Small intestine (tissue), 7 donors: ENCODE data around the gene DEGS2. TPM values are rescaled to one million over a fixed set of nuclear protein-coding genes. Genes with fewer than 3 reads are reported as not detected.
"Not testable (repeated sequence)": the region's sequence is repeated elsewhere in the genome, so short reads cannot be mapped to it uniquely, and the experiment has no call there.

ENCODE experiments used
- DNase-seq, 2 donors: peaks; one replicate each; pipeline versions ENCODE4 v3.0.0 to v3.0.0-alpha.2; 2013
- FAIRE-seq: peaks from 2 replicates; lab custom pipeline; 2012; peaks lifted over from hg19 to GRCh38; lab: Jason Lieb, UNC
- H3K27ac ChIP-seq, 3 donors: one replicate each; pipeline ENCODE4 v1.5.1; 2013; ENCODE audit warnings: low read length in 2 of 3, mild to moderate bottlenecking in 2 of 3, control low read depth in 1 of 3, inconsistent platforms in 1 of 3, low read depth in 1 of 3, moderate library complexity in 1 of 3
- H3K27me3 ChIP-seq, 3 donors: one replicate each; pipeline ENCODE4 v1.6.1; 2013; ENCODE audit warnings: low read length in 3 of 3, inconsistent platforms in 1 of 3; ENCODE audit not compliant: control insufficient read depth in 3 of 3, insufficient read depth in 3 of 3
- H3K36me3 ChIP-seq, 3 donors: one replicate each; pipeline ENCODE4 v1.6.1; 2013; ENCODE audit warnings: low read length in 3 of 3, inconsistent platforms in 1 of 3, low read depth in 1 of 3, mild to moderate bottlenecking in 1 of 3, moderate library complexity in 1 of 3; ENCODE audit not compliant: control insufficient read depth in 3 of 3, insufficient read depth in 2 of 3
- H3K4me1 ChIP-seq, 3 donors: one replicate each; pipeline ENCODE4 v1.6.1; 2013; ENCODE audit warnings: low read length in 2 of 3, inconsistent platforms in 1 of 3, low read depth in 1 of 3, mild to moderate bottlenecking in 1 of 3, moderate library complexity in 1 of 3; ENCODE audit not compliant: control insufficient read depth in 3 of 3, insufficient read depth in 2 of 3
- H3K4me3 ChIP-seq, 3 donors: one replicate each; pipeline ENCODE4 v1.5.1; 2013; ENCODE audit warnings: low read length in 3 of 3, control low read depth in 1 of 3, inconsistent platforms in 1 of 3, low read depth in 1 of 3, mild to moderate bottlenecking in 1 of 3, moderate library complexity in 1 of 3
- H3K9me3 ChIP-seq, 2 donors: one replicate each; pipeline ENCODE4 v1.6.1; 2013; ENCODE audit warnings: low read depth in 1 of 2, low read length in 1 of 2; ENCODE audit not compliant: control insufficient read depth in 2 of 2, insufficient read depth in 1 of 2
- WGBS, 3 donors: extraction: QIAGEN DNeasy Blood & Tissue Kit; methylation state at CpG; one replicate each; pipeline ENCODE4 v1.1.7; 2013; 5-methylcytosine and 5-hydroxymethylcytosine counted together
- polyA plus RNA-seq, 4 donors: library from polyadenylated mRNA; stranded (reverse) in 3 of 4; unstranded in 1 of 4; fragments of 200-250 nt in 3 of 4; fragments of 120-200 nt in 1 of 4; gene quantifications; one replicate each; pipeline versions ENCODE4 v1.2.1 to v1.2.3, GENCODE V29; 2013
- donor health status: healthy with polysubstance abuse.
- donor health status: control.
- donor health status: control.
- donor health status: Bipolar disorder and iron deficiency.
- donor health status: healthy.

The DEGS2 gene
- polyA plus RNA-seq, 4 donors = 16.1 to 47.0 (median 24.0) TPM

DNA sequence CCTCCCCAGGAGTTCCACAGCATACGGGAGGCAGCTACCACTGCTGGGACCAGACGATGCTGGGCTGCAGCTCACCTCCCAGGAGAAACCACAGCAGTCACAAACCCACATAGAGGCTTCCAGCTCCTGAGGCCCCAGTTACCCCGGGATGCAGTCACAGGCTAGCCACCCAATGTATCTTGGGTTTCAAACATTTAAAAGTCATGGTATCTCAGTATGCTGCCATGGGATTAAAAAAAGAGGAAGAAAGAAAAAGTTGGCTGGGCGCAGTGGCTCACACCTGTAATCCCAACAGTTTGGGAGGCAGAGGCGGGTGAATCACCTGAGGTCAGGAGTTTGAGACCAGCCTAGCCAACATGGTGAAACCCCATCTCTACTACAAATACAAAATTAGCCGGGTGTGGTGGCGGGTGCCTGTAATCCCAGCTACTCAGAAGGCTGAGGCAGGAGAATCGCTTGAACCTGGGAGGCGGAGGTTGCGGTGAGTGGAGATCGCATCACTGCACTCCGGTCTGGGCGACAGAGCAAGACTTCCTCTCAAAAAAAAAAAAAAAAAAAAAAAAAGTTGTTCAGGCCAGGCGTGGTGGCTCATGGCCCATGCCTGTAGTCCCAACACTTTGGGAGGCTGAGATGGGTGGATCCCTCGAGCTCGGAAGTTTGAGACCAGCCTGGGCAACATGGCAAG is 1.8 kb downstream of the DEGS2 start:
- Histone ChIP-seq H3K4me1 (peaks cover 0 to 25% (median 4%) of the 10 kb centered on the region in 3 donors), H3K36me3 (peaks cover 0 to 17% (median 0%) of the 10 kb centered on the region in 3 donors), H3K27ac (peak overlapping the region in 2 of 3 donors; percentile 75 to 79), H3K27me3 (peaks cover 0 to 15% (median 4%) of the 10 kb centered on the region in 3 donors), H3K9me3 (peaks cover 3 to 12% of the 10 kb centered on the region in 2 donors)
- H3K4me3 ChIP-seq, FAIRE-seq, DNase-seq: not testable (repeated sequence)
- 61 to 74% (median 70%) methylated on average over 16 of the region's 16 CpGs for WGBS, 3 donors

DNA sequence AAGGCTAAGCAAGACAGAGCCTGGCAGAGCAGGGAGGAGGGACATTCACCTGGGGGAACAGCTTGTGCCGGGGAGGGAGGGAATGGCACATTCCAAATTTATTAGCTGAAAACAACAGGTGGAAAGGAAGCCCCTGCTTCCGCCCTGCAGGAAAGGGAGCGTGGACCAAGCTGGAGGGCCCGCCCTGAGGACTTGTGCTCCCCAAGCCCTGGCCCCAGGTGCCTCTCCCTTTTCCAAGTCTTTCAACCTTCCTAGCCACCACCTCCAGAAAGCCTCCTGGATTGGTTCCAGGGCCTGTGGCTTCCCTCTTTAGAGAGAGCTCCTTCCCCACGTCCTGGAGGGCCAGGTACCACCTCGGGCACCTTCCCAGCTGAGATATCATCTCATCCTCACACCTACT is 2.7 kb downstream of the DEGS2 start:
- peak overlapping the region; percentile 75 to 80 (median 79) for H3K27ac ChIP-seq
- peaks cover 0 to 25% (median 5%) of the 10 kb centered on the region in 3 donors for H3K4me1 ChIP-seq
- peaks cover 0 to 15% (median 4%) of the 10 kb centered on the region in 3 donors for H3K27me3 ChIP-seq
- no peak overlapping the region for H3K4me3 ChIP-seq
- FAIRE-seq = no peak
- peak in 1 of 2 donors; percentile 60 for DNase-seq
- H3K36me3 ChIP-seq = peaks cover 0 to 17% (median 0%) of the 10 kb centered on the region in 3 donors
- WGBS, 3 donors = 13 to 58% (median 44%) methylated on average over 4 to 6 of the region's 6 CpGs
- H3K9me3 ChIP-seq = peaks cover 3 to 12% of the 10 kb centered on the region in 2 donors

DNA sequence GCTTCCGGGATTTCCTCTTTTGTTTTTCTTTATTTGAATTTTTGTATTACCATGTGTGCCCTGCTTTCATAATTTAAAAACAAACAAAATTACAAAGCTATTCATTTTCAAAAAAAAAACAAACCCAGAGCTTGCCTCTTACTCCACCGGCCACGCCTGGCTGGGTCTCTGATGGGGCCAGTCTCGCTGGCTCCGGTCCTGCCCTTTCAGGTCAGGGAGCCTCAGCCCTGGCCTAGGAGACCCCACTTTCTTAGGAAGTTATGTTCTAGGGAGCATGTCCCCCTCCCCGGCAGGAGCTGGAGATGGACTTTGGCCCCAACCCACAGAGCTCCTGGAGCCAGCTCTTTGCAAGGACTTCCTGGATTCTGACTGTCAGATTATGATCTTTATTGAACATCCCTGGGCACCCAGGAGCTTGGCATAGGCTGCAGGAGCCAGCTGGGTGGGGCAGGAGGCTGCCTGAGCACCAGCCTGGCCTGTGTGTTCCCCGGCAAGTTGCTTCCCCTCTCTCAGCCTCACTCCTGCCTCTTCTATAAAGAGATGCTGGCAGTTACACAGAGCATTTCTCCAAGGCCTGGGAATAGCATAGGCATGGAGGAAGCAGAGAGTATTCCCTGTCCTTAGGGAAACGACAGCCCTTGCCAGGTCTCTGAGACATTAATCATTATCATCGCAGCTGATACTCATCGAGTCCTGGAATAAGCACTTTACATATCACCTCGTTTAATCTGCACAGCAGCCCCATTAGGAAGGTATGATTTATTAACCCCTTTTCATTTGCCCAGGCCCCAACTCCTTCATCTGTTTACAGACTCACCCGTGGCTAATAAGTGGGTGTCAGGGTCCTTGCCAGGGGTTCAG is 3.5 kb downstream of the DEGS2 start:
- Histone ChIP-seq H3K9me3 (peaks cover 3 to 12% of the 10 kb centered on the region in 2 donors), H3K36me3 (peaks cover 0 to 20% (median 0%) of the 10 kb centered on the region in 3 donors), H3K4me1 (peaks cover 0 to 27% (median 11%) of the 10 kb centered on the region in 3 donors), H3K27me3 (peaks cover 0 to 12% (median 4%) of the 10 kb centered on the region in 3 donors), H3K4me3 (no peak overlapping the region), H3K27ac (peak overlapping the region; percentile 79 to 94 (median 80))
- FAIRE-seq (no peak), DNase-seq (peak; percentile 89 to 98)
- 15 to 52% (median 35%) methylated on average over 12 of the region's 12 CpGs for WGBS, 3 donors

DNA sequence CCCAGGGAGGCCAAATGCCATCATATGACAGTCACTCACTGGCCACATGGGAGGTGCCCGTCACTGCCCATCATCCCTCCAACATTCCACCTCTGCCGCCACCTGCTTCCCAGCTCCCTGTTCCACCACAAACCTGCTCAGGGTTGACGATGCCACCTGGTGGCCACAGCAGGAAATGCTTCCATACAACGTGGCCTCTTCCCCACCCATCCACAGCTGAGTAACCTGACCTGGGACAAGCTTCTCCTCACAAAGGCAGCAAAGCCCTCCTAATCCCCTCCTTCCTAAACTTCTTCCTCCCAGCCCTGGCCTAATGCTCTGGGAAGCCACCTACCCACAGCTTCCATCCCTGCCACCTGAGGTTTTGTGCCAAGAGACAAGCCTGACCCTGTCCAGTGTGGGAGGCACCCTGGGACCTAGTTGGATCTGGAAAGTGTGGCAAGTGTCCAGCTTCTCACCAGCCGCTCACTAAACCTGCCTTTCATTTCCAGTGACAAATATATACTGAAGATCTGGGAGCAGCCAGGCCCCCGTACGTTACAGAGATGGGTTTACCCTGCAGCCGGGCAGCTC is 4.3 kb downstream of the DEGS2 start:
- H3K36me3 ChIP-seq = peaks cover 0 to 23% (median 0%) of the 10 kb centered on the region in 3 donors
- peak; percentile 67 to 70 for DNase-seq
- peak overlapping the region; percentile 79 to 94 (median 80) for H3K27ac ChIP-seq
- no peak overlapping the region for H3K4me3 ChIP-seq
- H3K27me3 ChIP-seq = peaks cover 0 to 3% (median 2%) of the 10 kb centered on the region in 3 donors
- 31 to 49% (median 41%) methylated on average over 8 of the region's 8 CpGs for WGBS, 3 donors
- no peak for FAIRE-seq
- peaks cover 3 to 12% of the 10 kb centered on the region in 2 donors for H3K9me3 ChIP-seq
- peaks cover 0 to 36% (median 18%) of the 10 kb centered on the region in 3 donors for H3K4me1 ChIP-seq

DNA sequence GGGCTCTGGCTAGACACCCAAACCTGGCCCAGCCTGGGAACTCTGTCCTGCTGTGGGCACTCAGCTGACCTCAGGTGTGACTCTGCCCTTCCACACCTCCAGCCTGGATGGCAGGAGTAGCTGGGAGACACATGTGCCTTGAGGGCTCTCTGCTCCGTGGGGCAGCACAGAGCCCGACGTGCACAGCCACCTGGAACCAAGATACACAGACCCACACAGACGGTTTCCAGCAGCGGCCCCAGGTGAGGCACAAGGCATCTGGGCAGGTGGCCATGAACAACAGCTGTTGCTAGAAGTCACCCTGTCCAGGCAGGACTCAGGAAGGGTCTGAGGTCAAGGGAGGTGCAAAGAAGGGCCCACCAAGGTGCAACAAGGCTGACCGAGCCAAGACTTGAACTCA is 5.9 kb downstream of the DEGS2 start:
- H3K4me1 ChIP-seq = peaks cover 0 to 43% (median 23%) of the 10 kb centered on the region in 3 donors
- H3K27ac ChIP-seq = no peak overlapping the region
- FAIRE-seq (no peak), DNase-seq (no peak)
- H3K9me3 ChIP-seq = peaks cover 3 to 12% of the 10 kb centered on the region in 2 donors
- peaks cover 0 to 37% (median 0%) of the 10 kb centered on the region in 3 donors for H3K36me3 ChIP-seq
- WGBS, 3 donors = 50 to 77% (median 66%) methylated on average over 6 of the region's 6 CpGs
- H3K4me3 ChIP-seq = no peak overlapping the region
- no peaks in the 10 kb centered on the region for H3K27me3 ChIP-seq

DNA sequence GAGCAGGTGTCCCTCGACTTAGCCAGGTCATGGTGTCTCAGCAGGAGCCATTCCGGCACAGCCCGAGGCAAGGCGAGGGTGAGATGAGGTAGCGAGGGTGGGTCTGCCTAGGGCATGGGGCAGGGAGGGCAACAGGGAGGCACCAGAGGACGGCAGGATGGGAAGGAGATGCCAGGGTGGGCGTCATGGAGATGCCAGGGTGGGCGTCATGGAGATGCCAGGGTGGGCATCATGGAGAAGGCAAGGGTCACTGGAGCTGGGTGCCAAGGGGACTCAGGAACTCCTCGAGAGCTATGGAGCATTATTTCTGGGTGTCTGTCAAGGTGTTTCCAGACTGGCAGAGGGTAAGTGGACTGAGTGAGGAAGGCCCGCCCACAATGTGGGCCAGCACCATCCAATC is 7.4 kb downstream of the DEGS2 start:
- Histone ChIP-seq H3K27me3 (no peaks in the 10 kb centered on the region), H3K4me3 (no peak overlapping the region), H3K4me1 (peaks cover 0 to 47% (median 22%) of the 10 kb centered on the region in 3 donors), H3K36me3 (peaks cover 0 to 48% (median 0%) of the 10 kb centered on the region in 3 donors), H3K9me3 (peaks cover 3 to 12% of the 10 kb centered on the region in 2 donors), H3K27ac (no peak overlapping the region)
- DNase-seq (no peak), FAIRE-seq (no peak)
- WGBS, 3 donors = 80 to 88% (median 85%) methylated on average over 10 of the region's 10 CpGs

DNA sequence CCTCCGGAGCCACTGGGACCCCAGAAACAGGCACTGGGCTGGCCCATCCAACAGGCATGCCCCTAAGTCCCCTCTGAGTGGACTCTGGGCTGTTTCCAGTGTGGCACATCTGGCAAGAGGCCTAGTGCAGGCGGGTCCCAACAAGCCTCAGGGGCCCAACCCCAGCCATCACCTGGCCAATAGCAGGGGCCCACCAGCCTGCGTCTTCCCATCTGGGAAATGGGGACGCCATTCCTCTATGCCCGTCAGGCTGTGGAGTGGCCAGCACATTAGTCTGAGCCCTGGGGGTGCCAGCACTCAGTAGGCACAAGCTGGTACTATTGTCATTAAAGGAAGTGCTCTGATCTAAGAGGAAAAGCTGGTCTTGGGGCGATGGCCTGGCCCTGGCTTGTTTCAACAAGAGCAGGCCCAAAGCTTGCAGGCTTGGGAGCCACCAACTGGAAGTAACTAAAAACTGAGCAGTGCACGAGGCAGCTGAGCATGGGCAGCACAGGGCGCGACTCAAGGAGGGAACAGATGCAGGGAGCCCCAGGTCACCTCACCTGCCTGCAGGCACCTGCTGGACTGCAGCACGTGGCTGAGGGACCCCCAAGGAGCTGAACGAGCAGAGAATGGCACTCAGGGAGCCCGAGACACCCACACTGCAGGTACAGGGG is 8.4 kb downstream of the DEGS2 start:
- DNase-seq (peak in 1 of 2 donors; percentile 51), FAIRE-seq (no peak)
- Histone ChIP-seq H3K9me3 (peaks cover 3 to 12% of the 10 kb centered on the region in 2 donors), H3K4me3 (no peak overlapping the region), H3K36me3 (peaks cover 0 to 51% (median 0%) of the 10 kb centered on the region in 3 donors), H3K27me3 (no peaks in the 10 kb centered on the region), H3K27ac (peak overlapping the region in 2 of 3 donors; percentile 68 to 71), H3K4me1 (peaks cover 0 to 47% (median 30%) of the 10 kb centered on the region in 3 donors)
- 29 to 65% (median 47%) methylated on average over 12 of the region's 12 CpGs for WGBS, 3 donors
